Adrenal gland (tissue), 12 donors: ENCODE results near the gene HGS. TPM values are rescaled to one million over a fixed set of nuclear protein-coding genes. Genes with fewer than 3 reads are reported as not detected.

ENCODE experiments used
- DNase-seq, 7 donors: peaks; one replicate each; pipeline ENCODE4 v3.0.0-alpha.2; 2019 to 2020
- H3K27ac ChIP-seq, 5 donors: fragments of 200-600 bp; sonication (generic) in 4 of 5; 1 replicate in 3 of 5; 2 replicates in 2 of 5; pipeline versions ENCODE4 v1.5.1 to v1.8.0; 2016 to 2020; ENCODE audit warnings: mild to moderate bottlenecking in 1 of 5
- H3K27me3 ChIP-seq: fragments of 200-600 bp; 2 replicates; pipeline ENCODE4 v1.8.0; 2021
- H3K36me3 ChIP-seq, 2 donors: fragments of 200-600 bp; replicated peaks in 1 of 2; 1 replicate in 1 of 2; 2 replicates in 1 of 2; pipeline versions ENCODE4 v1.5.1 to v1.8.0; 2018 to 2022
- H3K4me1 ChIP-seq, 2 donors: fragments of 200-600 bp; replicated peaks in 1 of 2; 1 replicate in 1 of 2; 2 replicates in 1 of 2; pipeline versions ENCODE4 v1.5.1 to v1.8.0; 2018 to 2021
- H3K4me3 ChIP-seq, 4 donors: fragments of 200-600 bp; sonication (generic) in 3 of 4; one replicate each; pipeline ENCODE4 v1.5.1; 2016 to 2018
- H3K9me3 ChIP-seq, 3 donors: fragments of 200-600 bp; sonication (generic) in 1 of 3; replicated peaks in 1 of 3; 1 replicate in 2 of 3; 2 replicates in 1 of 3; pipeline versions ENCODE4 v1.5.1 to v1.8.0; 2016 to 2021
- CTCF ChIP-seq, 6 experiments: fragments of 450-650 bp in 4 of 6; fragments of 200-600 bp in 2 of 6; sonication (generic) in 1 of 6; IDR thresholded peaks; 1 replicate in 5 of 6; 2 replicates in 1 of 6; pipeline versions ENCODE4 v1.5.1 to v1.8.0; 2016 to 2021; ENCODE audit warnings: antibody characterized with exemption in 6 of 6, mild to moderate bottlenecking in 2 of 6, moderate library complexity in 1 of 6
- POLR2A ChIP-seq, 2 donors: fragments of 450-650 bp; IDR thresholded peaks; one replicate each; pipeline ENCODE4 v1.6.1; 2017; ENCODE audit warnings: antibody characterized with exemption in 2 of 2, mild to moderate bottlenecking in 2 of 2, moderate library complexity in 1 of 2
- WGBS, 4 donors: extraction: QIAGEN DNeasy Blood & Tissue Kit in 2 of 4; methylation state at CpG; one replicate each; pipeline versions ENCODE4 v1.1.5 to v1.1.7; 2013 to 2017; 5-methylcytosine and 5-hydroxymethylcytosine counted together
- intact Hi-C, 2 donors: fragments of 100-400 bp; cut with DNase I; formaldehyde crosslinking; loops; one replicate each; pipeline versions ENCODE4 v1.14.1 to v1.15.0; 2022 to 2023
- polyA plus RNA-seq, 3 donors: library from polyadenylated mRNA; stranded (reverse); fragments of 200-250 nt in 2 of 3; fragments of 350-450 nt in 1 of 3; fragmentation: Illumina TruSeq in 1 of 3; extraction: RNeasy Lipid Tissue Mini Kit (QIAGEN cat#74804) in 1 of 3; gene quantifications; one replicate each; pipeline ENCODE4 v1.2.3, GENCODE V29; 2013 to 2014
- total RNA-seq, 9 donors: library from RNA; depleted of rRNA in 4 of 9; stranded (reverse); fragments of >200 nt in 4 of 9; fragments of 120-200 nt in 1 of 9; fragmentation: NEBNext Ultra II Directional in 1 of 9; extraction: Animal tissue kit (Norgen Biotek cat#: 25700) in 1 of 9; gene quantifications; one replicate each; pipeline versions ENCODE4 v1.1.0 to v1.2.4, GENCODE V29; 2013 to 2023
- donor health status: healthy with polysubstance abuse.
- donor health status: Bipolar disorder and iron deficiency.
- donor health status: DM: yes; HTN: yes; CAD: no.
- donor health status: DM: no; HTN: no; CAD: no.
- donor health status: DM: no; HTN: no; CAD: no.
- donor health status: DM: yes; HTN: yes; CAD: no.

Gene HGS
- total and polyA plus RNA-seq, 12 donors: 51.7 to 384 (median 104) TPM

- TF ChIP-seq CTCF (IDR thresholded peaks at IDR 0.05) (no peak), POLR2A (IDR thresholded peaks at IDR 0.05) (no peak)
- peak in 1 of 7 donors; percentile 47 for DNase-seq
- WGBS, 4 donors: 84 to 88% (median 85%) methylated on average over 14 to 23 of the region's 23 CpGs
- Histone ChIP-seq H3K27ac (no peak overlapping the region), H3K4me1 (peaks cover under 1 to 6% of the 10 kb centered on the region in 2 donors), H3K4me3 (no peak overlapping the region), H3K36me3 (no peaks in the 10 kb centered on the region), H3K27me3 (no peaks in the 10 kb centered on the region), H3K9me3 (no peaks in the 10 kb centered on the region)
- intact Hi-C loops: no loop called here
Measured at GRCh38 chr17:81727324-81728031, 43.7 kb downstream of the HGS start.

DNA sequence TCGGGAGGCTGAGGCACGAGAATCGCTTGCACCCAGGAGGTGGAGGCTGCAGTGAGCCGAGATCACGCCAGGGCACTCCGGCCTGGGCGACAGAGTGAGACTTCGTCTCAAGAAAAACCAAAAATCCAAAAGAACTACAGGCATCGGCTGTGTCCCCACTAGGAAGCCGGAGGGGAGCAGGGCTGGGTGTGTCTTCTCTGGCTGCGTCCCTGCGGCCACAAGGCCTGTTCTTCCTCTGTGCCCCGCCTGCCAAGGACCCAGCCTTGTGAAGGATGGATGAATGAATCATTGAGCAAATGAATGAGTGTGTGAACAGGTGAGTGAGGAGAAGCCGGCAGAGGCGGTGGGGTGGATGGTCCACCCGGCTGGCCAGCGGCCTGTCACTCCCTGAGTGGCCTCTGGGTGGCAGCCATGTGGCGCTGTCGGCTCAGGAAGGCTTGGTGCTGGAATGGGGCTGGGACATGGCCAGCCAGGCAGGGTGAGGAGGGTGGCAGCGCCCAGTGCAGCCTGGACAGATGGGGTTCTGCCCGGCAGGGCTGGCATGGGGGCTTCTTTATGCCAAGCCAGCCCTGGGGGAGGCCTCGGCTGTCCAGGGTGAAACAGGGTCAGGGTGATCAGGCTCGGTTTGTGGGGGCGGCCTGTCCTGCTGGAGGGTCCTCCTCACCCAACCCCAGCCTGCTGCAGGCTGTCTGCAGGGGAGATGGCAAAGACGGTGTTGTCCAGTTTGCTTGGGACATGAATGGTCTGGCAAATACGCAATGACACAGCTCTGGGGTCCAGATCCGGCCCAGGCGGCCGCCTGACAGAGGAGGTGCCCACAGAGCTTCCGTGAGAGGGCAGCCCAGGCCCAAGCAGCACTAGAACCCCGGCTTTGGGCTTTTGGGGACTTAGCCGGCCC, 49.9 kb downstream of the HGS start:
- Histone ChIP-seq H3K27ac (no peak overlapping the region), H3K4me3 (no peak overlapping the region), H3K9me3 (no peaks in the 10 kb centered on the region), H3K27me3 (no peaks in the 10 kb centered on the region), H3K4me1 (no peaks in the 10 kb centered on the region), H3K36me3 (no peaks in the 10 kb centered on the region)
- peak; percentile 80 to 91 (median 87) for DNase-seq
- intact Hi-C loops: no loop called here
- 37 to 62% (median 41%) methylated on average over 13 to 32 of the region's 32 CpGs for WGBS, 4 donors
- TF ChIP-seq POLR2A (IDR thresholded peaks at IDR 0.05): no peak
- peak; percentile 84 to 97 (median 94) for TF ChIP-seq CTCF (IDR thresholded peaks at IDR 0.05)

- H3K36me3 ChIP-seq: no peaks in the 10 kb centered on the region
- no peaks in the 10 kb centered on the region for H3K4me1 ChIP-seq
- H3K9me3 ChIP-seq: no peaks in the 10 kb centered on the region
- peak in 1 of 7 donors; percentile 53 for DNase-seq
- TF ChIP-seq POLR2A (IDR thresholded peaks at IDR 0.05) (no peak), CTCF (IDR thresholded peaks at IDR 0.05) (no peak)
- no peaks in the 10 kb centered on the region for H3K27me3 ChIP-seq
- H3K27ac ChIP-seq: no peak overlapping the region
- intact Hi-C loops: no loop called here
- 69 to 79% (median 71%) methylated on average over 3 to 35 of the region's 35 CpGs for WGBS, 4 donors
- H3K4me3 ChIP-seq: no peak overlapping the region
Measured at GRCh38 chr17:81734405-81735263, 50.8 kb downstream of the HGS start.
